Right lobe of liver (tissue), 6 donors: ENCODE results near the gene GPR78. TPM values are rescaled to one million over a fixed set of nuclear protein-coding genes. Genes with fewer than 3 reads are reported as not detected.

Experiments
- ATAC-seq, 4 donors: fragments of 200-7000 bp; cut with Tn5 transposase; one replicate each; pipeline ENCODE4 v1.9.1; 2020; ENCODE audit warnings: mild to moderate bottlenecking in 4 of 4, moderate library complexity in 4 of 4
- DNase-seq, 3 donors: peaks; one replicate each; pipeline ENCODE4 v3.0.0-alpha.2; 2020
- H3K27ac ChIP-seq, 3 donors: fragments of 200-600 bp; one replicate each; pipeline ENCODE4 v1.8.0; 2022
- H3K27me3 ChIP-seq, 2 donors: fragments of 200-600 bp; one replicate each; pipeline ENCODE4 v1.8.0; 2022
- H3K36me3 ChIP-seq, 4 donors: fragments of 200-600 bp; sonication (generic) in 1 of 4; one replicate each; pipeline versions ENCODE4 v1.5.1 to v1.8.0; 2017 to 2022; ENCODE audit warnings: control low read depth in 1 of 4
- H3K4me1 ChIP-seq, 4 donors: fragments of 200-600 bp; sonication (generic) in 1 of 4; one replicate each; pipeline versions ENCODE4 v1.5.1 to v1.8.0; 2017 to 2022; ENCODE audit warnings: control low read depth in 1 of 4
- H3K4me3 ChIP-seq, 3 donors: fragments of 200-600 bp; one replicate each; pipeline ENCODE4 v1.8.0; 2022
- H3K9me3 ChIP-seq, 4 donors: fragments of 200-600 bp; sonication (generic) in 1 of 4; one replicate each; pipeline versions ENCODE4 v1.5.1 to v1.8.0; 2017 to 2022; ENCODE audit warnings: control low read depth in 1 of 4
- POLR2A ChIP-seq: fragments of 450-650 bp; IDR thresholded peaks from one replicate; pipeline ENCODE4 v1.6.1; 2017; ENCODE audit warnings: antibody characterized with exemption, mild to moderate bottlenecking
- WGBS: methylation state at CpG from one replicate; pipeline ENCODE4 v1.1.6; 2018; ENCODE audit warnings: low coverage, low lambda C conversion rate; ENCODE audit not compliant: insufficient coverage; ENCODE audit errors: missing lambda C conversion rate; 5-methylcytosine and 5-hydroxymethylcytosine counted together
- intact Hi-C, 2 donors: fragments of 100-400 bp; cut with DNase I; formaldehyde crosslinking; loops; one replicate each; pipeline versions ENCODE4 v1.11.2 to v1.14.1; 2022
- total RNA-seq, 6 experiments: library from RNA; depleted of rRNA in 2 of 6; stranded (reverse); fragments of >200 nt in 2 of 6; fragmentation: NEBNext Ultra II Directional in 3 of 6; extraction: Animal tissue kit (Norgen Biotek cat#: 25700) in 3 of 6; gene quantifications; one replicate each; pipeline versions ENCODE4 v1.1.0 to v1.2.4, GENCODE V29; 2016 to 2023
- TF ChIP-seq, protein P1 (sequence below), 4 donors: fragments of 200-600 bp in 3 of 4; fragments of 450-650 bp in 1 of 4; IDR thresholded peaks; one replicate each; pipeline versions ENCODE4 v1.5.1 to v1.8.0; 2016 to 2022; ENCODE audit warnings: antibody characterized with exemption in 4 of 4, mild to moderate bottlenecking in 2 of 4
- donor health status: DM: no; HTN: yes; CAD: no.
- donor health status: DM: no; HTN: no; CAD: no.
- donor health status: DM: no; HTN: no; CAD: no.
- donor health status: DM: no; HTN: yes; CAD: no.
- donor health status: DM: no; HTN: yes; CAD: no.

GPR78 gene
- total RNA-seq, 6 experiments from 2014 or later: not detected

DNA sequence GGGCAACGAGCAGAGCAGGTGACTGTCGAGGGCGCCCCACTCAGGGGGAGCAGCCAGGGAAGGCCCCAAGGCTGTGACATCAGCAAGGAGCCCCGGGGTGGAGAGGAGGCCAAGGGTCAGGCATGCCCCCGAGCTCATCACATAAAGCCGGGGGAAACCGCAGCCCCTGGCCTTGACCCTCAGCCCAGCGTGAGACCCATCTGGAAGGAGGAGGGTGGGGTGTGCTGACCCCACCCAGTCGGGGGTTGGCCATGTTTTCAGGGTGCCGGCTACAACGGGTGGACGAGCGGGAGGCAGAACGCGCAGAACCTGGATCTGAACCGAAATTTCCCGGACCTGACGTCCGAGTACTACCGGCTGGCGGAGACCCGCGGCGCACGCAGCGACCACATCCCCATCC, 26.3 kb downstream of the GPR78 start:
- Histone ChIP-seq H3K36me3 (no peaks in the 10 kb centered on the region), H3K4me3 (no peak overlapping the region), H3K27me3 (no peaks in the 10 kb centered on the region), H3K4me1 (no peaks in the 10 kb centered on the region), H3K27ac (no peak overlapping the region), H3K9me3 (no peaks in the 10 kb centered on the region)
- 61% methylated on average over 3 of the region's 26 CpGs for WGBS
- intact Hi-C loops: loop anchor here (10.0 kb wide), 1 partner anchor 308 kb away; no protein-coding TSS in a partner anchor
- TF ChIP-seq, protein P1, sequence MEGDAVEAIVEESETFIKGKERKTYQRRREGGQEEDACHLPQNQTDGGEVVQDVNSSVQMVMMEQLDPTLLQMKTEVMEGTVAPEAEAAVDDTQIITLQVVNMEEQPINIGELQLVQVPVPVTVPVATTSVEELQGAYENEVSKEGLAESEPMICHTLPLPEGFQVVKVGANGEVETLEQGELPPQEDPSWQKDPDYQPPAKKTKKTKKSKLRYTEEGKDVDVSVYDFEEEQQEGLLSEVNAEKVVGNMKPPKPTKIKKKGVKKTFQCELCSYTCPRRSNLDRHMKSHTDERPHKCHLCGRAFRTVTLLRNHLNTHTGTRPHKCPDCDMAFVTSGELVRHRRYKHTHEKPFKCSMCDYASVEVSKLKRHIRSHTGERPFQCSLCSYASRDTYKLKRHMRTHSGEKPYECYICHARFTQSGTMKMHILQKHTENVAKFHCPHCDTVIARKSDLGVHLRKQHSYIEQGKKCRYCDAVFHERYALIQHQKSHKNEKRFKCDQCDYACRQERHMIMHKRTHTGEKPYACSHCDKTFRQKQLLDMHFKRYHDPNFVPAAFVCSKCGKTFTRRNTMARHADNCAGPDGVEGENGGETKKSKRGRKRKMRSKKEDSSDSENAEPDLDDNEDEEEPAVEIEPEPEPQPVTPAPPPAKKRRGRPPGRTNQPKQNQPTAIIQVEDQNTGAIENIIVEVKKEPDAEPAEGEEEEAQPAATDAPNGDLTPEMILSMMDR (IDR thresholded peaks at IDR 0.05): no peak
- no peak for TF ChIP-seq POLR2A
- ATAC-seq: no peak
- DNase-seq: no peak

DNA sequence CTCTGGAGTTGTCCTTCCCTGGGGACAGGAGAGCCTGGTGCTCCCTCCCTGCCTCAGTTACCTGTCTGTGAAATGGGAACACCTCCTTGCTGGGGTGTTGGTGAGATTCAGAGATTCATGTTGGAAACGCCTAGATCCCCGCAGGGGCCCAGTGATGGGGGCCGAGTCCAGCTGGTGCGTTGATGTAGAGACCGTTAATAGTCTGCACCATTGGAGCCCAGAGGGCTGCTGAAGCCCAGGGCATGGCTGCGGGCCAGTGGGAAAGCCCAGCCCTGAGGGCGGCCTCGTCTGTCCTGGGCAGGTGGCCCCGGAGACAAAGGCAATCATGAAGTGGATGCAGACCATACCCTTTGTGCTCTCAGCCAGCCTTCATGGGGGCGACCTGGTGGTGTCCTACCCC, 26.8 kb downstream of the GPR78 start:
- Histone ChIP-seq H3K4me1 (no peaks in the 10 kb centered on the region), H3K4me3 (no peak overlapping the region), H3K27ac (no peak overlapping the region), H3K9me3 (no peaks in the 10 kb centered on the region), H3K27me3 (no peaks in the 10 kb centered on the region), H3K36me3 (no peaks in the 10 kb centered on the region)
- intact Hi-C loops: loop anchor here (10.0 kb wide), 1 partner anchor 308 kb away; no protein-coding TSS in a partner anchor
- no peak for DNase-seq
- WGBS: 45% methylated on average over 7 of the region's 10 CpGs
- TF ChIP-seq, protein P1 (IDR thresholded peaks at IDR 0.05): no peak
- no peak for TF ChIP-seq POLR2A
- no peak for ATAC-seq

DNA sequence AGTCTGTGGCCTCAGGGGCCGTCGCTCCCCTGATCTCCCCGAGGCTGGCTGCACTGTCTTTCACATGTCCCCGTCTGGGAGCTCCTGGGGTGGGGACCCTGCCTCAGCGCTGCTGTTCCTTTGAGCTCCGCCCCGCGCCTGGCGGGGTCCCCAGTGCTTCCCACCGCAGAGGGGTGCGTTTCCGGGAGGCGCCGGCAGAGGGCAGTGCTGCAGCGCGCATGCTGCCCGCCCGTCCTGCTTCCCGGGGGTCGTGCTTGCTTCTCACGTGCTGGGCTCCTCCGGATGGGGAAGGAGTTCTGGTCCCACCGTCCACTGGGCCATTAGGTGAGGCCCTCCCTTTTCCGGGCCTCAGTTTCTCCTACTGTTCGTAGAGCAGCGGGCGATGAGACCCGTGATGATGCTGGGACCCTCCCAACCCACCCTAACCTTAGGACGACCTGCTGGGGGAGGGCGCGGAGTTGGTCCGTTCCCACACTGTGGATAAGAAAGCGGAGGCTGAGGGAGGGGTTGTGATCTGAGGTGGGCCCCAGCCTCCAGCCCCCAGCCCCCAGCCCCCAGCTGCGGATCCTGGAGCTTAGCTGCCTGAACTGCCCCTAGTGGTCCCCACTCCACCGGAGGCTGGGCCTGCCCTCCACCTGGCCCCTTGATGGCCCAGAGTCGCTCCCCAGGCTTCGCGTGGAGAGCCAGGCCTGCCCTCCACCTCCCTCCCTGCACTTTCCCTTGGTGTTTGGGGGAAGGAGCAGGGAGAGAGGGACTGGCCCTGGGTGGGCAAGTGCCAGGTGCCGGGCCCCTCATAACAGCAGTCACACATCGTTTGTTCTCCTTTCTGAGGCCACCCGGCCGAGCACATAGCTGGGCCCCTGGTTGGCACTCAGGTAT, 27.6 kb downstream of the GPR78 start:
- no peaks in the 10 kb centered on the region for H3K9me3 ChIP-seq
- no peaks in the 10 kb centered on the region for H3K27me3 ChIP-seq
- no peaks in the 10 kb centered on the region for H3K4me1 ChIP-seq
- ATAC-seq: peak; percentile 25 to 58 (median 54)
- TF ChIP-seq, protein P1 (IDR thresholded peaks at IDR 0.05): peak; percentile 61 to 96 (median 92)
- no peak for TF ChIP-seq POLR2A
- intact Hi-C loops: loop anchor here (10.0 kb wide), 1 partner anchor 307 kb away; no protein-coding TSS in a partner anchor
- H3K27ac ChIP-seq: no peak overlapping the region
- 7% methylated on average over 8 of the region's 42 CpGs for WGBS
- H3K36me3 ChIP-seq: no peaks in the 10 kb centered on the region
- DNase-seq: no peak
- no peak overlapping the region for H3K4me3 ChIP-seq

GRCh38 chr4:8608714-8609391, 28.7 kb downstream of the GPR78 start:
- no peaks in the 10 kb centered on the region for H3K9me3 ChIP-seq
- no peaks in the 10 kb centered on the region for H3K27me3 ChIP-seq
- DNase-seq (no peak), ATAC-seq (no peak)
- WGBS: 63% methylated on average over 3 of the region's 5 CpGs
- H3K4me1 ChIP-seq: no peaks in the 10 kb centered on the region
- H3K27ac ChIP-seq: no peak overlapping the region
- no peak overlapping the region for H3K4me3 ChIP-seq
- intact Hi-C loops: loop anchor here (10.0 kb wide), 1 partner anchor 306 kb away; no protein-coding TSS in a partner anchor
- TF ChIP-seq POLR2A: no peak
- TF ChIP-seq, protein P1 (IDR thresholded peaks at IDR 0.05): no peak
- no peaks in the 10 kb centered on the region for H3K36me3 ChIP-seq
